GM19397 (cell line): ENCODE measurements around the gene PHRF1.

Experiments
- ATAC-seq: cut with Tn5 transposase; IDR thresholded peaks from one replicate; pipeline ENCODE4 v1.9.1; 2021; ENCODE audit warnings: mild to moderate bottlenecking, moderate library complexity; ENCODE audit not compliant: unreplicated experiment

Gene PHRF1

DNA sequence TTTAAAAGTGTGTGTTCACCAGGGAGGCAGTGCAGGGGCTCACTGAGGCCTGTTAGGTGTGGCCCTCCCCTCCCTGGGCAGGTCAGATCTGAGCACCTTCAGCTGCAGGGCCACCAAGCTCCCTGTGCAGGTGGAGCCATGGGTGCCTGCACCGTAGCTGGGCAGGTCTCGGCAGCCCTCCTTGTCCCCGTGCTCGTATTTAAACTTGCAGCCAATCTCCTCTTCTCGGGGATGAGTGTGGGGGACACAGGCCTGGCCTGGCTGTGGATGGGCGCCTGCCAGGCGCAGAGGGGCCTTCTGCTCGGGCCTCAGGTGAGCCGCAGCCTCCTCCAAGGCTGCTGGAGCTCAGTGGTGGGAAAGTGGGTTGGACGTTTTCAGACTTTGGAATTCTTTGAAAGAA lies 19.1 kb downstream of the PHRF1 start:
- no peak for ATAC-seq

DNA sequence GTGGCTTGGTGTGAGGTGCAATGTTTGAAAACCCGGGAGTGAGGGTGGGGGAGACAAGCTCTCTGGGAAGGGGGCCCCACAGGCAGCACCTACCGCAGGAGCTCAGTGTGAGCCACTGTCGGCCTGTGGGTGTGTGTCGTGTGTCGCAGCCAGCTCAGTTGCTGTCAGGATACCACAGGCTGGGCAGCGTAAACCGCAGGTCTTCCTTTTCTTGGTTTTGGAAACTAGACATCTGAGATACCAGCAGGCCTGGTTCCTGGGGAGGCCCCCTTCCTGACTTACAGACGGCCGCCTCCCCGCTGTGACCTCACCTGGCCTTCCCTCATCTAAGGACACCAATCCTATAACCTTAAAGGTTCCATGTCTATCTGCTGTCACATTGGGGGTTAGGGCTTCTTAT lies 20.1 kb downstream of the PHRF1 start:
- ATAC-seq, result no peak

DNA sequence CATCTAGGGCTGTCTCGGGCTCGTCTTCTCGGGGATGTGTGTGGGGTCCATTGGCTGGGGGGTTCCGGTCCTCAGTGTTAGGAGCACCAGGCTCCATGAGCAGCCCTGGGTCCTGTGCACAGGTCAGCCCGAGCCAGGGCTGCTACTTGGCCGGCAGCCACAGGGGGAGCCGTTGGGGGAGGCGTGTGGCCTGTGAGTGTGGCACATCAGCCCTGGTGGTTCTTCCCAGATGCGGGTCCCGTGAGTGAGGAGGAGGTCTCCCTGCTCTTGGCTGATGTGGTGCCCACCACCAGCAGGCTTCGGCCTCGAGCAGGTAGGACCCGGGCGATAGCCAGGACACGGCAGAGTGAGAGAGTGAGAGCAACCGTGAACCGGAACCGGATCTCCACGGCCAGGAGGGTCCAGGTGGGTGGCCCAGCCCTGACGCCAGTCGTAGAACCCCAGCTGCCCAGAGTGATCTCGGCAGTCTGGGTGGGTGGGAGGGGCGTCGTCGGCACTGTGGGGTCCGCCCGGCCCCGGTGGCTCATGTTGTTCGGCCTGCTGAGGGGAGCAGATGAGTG lies 21.0 kb downstream of the PHRF1 start:
- no peak for ATAC-seq

DNA sequence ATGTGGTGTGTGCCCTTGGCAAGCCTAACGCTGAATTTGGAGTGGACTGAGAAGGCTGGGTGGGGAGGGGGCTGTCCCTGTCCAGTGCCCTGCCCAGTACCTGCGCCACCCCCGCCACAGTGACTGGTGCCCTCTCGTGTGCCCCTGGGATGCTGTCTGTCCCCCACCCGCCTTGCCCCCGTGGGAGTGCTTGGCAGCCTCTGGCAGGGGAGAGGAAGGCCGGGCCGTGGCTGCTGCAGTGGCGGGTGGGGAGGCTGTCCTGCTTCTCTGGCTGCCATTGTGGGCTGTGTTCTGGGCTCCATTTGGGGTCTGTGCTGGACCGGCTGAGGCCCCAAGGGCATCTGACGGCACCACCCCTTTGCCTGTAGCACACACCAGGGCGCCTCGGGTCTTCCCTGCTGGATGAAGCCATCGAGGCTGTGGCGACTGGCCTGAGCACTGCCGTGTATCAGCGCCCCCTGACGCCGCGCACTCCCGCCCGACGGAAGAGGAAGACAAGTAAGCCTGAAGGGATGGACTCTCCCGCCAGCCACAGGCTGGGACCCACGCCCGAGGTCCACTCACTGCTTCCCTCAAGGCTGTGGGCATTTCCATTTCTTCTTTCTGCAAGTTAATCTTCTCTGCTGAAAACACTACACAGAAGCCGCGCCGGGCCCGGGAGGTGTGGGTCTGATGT lies 21.9 kb downstream of the PHRF1 start:
- no peak for ATAC-seq

DNA sequence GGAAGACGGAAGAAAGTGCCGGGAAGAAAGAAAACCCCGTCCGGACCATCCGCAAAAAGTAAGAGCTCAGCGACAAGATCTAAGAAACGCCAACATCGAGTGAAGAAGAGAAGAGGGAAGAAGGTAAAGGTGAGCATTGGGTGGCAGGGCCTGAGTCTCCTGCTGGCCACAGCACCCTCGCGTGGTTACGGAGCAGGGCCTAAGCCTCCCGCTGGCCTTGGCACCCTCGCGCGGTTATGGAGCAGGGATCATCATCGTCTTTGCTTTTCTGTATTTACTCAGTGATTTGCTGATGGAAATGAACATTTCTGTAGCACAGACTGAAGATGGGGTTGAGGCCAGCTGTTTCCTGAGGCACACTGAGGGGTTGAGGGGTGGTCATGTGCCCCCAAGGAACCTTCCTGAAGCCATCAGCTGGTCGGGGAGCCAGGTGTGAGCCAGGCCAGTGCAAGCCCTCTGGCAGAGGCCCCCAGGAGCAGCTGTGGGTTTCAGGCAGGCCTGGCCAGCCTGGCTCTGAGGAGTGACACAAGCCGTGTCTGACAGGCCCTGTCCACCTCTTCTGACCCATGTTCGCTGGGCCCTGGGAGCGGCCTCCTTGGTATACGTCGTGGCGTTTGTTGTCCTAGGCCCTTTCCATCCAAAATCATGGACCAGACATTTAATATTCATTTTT lies 25.4 kb downstream of the PHRF1 start:
- ATAC-seq, result no peak

DNA sequence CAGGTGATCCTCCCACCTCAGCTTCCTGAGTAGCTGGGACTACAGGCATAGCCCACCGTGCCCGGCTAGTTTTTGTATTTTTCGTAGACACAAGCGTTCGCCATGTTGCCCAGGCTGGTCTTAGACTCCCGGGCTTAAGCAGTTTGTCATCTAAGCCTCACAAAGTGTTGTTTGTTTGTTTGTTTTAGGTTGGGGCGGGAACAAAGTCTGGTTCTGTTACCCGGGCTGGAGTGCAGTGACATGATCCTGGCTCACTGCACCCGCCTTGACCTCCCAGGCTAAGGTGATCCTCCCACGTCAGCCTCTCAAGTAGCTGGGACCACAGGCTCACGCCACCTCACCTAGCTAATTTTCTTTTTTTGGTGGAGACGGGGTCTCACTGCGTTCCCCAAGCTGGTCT lies 26.9 kb downstream of the PHRF1 start:
- ATAC-seq, result no peak

DNA sequence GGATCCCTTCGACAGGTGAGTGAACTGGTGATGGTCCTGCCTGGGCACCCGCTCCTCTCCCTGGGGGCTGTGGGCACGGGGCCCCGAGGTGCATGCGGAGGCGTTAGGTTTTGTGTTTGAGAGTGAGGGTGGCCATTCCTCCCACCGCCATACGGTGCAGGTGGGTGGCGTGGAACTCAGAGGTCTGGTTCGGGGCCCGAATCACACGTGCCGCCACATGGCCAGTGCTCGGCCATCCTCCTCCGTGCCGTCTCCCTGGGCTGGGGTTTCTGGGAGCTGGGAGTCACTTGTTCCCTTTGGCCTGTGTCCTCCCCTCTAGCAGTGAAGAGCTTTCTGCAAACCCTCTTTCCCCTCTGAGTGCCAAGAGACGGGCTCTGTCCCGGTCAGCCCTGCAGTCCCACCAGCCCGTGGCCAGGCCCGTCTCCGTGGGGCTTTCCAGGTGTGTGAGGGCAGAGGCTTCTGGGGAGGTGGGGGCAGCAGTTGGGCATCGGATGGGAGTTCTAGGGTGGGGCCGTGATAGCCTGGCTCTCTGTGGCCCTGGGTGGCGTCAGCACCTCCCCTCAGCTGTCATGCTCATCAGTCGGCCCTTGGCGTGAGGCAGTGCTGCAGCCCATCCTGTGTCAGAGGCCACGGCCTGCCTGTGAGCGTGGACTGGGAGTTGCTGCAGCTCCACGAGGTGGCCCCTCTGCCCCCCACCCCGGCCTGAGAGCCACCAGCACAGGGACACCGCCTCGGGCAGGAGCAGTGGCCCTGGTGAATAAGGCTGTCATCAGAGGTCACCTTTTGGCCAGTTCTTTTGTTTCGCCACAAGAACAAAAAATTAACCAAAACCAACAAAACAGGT lies 29.2 kb downstream of the PHRF1 start:
- no peak for ATAC-seq

DNA sequence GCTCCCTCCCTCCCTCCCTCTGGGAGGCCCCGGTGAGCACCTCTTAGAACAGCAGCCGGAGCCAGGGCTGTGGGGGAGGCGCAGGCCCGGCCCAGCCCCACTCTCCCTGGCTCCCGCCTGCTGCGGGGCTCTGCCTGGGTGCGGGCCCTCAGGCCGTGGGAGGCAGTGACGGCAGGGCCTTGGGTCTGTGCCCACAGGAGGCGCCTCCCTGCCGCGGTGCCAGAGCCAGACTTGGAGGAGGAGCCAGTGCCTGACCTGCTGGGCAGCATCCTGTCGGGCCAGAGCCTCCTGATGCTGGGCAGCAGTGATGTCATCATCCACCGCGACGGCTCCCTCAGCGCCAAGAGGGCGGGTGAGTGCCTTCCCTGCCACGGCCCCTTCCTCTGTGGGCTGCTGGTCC lies 30.0 kb downstream of the PHRF1 start:
- no peak for ATAC-seq

DNA sequence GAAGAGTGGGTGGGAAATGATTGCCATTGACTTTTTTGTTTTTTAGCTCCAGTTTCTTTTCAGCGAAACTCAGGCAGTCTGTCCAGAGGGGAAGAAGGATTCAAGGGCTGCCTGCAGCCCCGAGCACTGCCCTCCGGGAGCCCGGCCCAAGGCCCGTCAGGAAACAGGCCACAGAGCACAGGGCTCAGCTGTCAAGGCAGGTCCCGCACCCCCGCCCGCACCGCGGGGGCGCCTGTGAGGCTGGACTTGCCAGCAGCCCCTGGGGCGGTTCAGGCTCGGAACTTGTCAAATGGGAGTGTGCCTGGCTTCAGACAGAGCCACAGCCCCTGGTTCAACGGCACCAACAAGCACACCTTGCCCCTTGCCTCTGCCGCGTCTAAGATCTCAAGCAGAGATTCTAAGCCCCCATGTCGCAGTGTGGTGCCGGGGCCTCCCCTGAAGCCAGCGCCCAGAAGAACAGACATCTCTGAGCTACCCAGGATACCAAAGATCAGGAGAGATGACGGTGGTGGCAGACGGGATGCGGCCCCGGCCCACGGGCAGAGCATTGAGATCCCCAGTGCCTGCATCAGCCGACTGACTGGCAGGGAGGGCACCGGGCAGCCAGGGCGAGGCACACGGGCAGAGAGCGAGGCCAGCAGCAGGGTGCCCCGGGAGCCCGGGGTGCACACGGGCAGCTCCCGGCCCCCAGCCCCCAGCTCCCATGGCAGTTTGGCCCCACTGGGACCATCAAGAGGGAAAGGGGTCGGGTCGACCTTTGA lies 30.9 kb downstream of the PHRF1 start:
- no peak for ATAC-seq

DNA sequence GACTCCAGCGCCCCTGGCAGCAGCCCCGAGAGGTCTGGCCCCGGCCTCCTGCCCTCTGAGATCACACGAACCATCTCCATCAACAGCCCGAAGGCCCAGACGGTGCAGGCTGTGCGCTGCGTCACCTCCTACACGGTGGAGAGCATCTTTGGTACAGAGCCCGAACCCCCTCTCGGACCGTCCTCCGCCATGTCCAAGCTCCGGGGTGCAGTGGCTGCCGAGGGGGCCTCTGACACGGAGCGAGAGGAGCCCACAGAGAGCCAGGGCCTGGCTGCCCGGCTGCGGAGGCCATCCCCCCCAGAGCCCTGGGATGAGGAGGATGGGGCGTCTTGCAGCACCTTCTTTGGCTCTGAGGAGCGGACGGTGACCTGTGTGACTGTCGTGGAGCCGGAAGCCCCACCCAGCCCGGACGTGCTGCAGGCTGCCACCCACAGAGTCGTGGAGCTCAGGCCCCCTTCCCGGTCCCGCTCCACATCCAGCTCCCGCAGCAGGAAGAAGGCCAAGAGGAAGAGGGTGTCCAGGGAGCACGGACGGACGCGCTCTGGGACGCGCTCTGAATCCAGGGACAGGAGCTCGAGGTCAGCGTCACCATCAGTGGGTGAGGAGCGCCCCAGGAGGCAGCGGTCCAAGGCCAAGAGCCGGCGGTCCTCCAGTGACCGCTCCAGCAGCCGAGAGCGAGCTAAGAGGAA lies 31.8 kb downstream of the PHRF1 start:
- ATAC-seq, result no peak

DNA sequence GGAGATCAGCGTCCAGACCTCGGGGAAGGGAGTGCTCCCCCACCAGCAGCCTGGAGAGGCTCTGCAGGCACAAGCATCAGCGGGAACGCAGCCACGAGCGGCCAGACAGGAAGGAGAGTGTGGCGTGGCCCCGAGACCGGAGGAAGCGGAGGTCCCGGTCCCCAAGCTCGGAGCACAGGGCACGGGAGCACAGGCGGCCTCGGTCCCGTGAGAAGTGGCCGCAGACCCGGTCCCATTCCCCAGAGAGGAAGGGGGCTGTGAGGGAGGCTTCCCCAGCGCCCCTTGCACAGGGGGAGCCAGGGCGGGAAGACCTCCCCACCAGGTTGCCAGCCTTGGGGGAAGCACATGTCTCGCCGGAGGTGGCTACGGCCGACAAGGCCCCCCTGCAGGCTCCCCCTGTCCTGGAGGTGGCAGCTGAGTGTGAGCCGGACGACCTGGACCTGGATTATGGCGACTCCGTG lies 32.6 kb downstream of the PHRF1 start:
- no peak for ATAC-seq

DNA sequence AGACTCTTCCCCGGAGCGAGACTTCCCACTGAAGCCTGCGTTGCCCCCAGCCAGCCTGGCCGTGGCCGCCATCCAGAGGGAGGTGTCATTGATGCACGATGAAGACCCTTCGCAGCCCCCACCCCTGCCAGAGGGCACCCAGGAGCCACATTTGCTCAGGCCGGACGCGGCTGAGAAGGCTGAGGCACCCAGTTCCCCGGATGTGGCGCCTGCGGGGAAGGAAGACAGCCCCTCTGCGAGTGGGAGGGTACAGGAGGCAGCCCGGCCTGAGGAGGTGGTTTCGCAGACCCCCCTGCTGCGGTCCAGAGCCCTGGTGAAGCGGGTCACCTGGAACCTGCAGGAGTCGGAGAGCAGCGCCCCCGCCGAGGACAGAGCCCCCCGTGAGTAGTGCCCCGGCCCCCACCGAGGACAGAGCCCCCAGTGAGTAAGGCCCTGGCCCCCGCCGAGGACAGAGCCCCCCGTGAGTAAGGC lies 33.1 kb downstream of the PHRF1 start:
- ATAC-seq, result no peak

DNA sequence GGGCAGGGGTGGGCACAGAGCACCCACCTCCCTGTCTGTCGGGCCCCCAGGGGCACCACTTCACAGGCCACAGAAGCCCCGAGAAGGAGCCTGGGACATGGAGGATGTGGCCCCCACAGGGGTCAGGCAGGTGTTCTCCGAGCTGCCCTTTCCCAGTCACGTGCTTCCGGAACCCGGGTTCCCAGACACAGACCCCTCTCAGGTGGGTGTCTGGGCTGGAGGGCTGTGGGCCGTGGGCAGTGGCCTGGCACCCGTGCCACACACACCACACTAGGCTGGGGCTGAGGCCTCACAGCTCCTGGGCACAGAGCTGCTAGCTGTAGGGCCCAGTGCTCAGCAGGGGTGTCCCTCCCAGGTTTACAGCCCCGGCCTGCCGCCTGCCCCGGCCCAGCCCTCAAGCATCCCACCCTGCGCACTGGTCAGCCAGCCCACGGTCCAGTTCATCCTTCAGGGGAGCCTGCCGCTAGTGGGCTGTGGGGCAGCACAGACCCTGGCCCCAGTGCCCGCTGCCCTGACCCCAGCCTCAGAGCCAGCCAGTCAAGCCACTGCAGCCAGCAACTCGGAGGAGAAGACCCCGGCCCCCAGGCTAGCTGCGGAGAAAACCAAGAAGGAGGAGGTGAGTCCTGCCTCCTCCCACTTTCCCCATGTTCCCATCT lies 34.0 kb downstream of the PHRF1 start:
- no peak for ATAC-seq

DNA sequence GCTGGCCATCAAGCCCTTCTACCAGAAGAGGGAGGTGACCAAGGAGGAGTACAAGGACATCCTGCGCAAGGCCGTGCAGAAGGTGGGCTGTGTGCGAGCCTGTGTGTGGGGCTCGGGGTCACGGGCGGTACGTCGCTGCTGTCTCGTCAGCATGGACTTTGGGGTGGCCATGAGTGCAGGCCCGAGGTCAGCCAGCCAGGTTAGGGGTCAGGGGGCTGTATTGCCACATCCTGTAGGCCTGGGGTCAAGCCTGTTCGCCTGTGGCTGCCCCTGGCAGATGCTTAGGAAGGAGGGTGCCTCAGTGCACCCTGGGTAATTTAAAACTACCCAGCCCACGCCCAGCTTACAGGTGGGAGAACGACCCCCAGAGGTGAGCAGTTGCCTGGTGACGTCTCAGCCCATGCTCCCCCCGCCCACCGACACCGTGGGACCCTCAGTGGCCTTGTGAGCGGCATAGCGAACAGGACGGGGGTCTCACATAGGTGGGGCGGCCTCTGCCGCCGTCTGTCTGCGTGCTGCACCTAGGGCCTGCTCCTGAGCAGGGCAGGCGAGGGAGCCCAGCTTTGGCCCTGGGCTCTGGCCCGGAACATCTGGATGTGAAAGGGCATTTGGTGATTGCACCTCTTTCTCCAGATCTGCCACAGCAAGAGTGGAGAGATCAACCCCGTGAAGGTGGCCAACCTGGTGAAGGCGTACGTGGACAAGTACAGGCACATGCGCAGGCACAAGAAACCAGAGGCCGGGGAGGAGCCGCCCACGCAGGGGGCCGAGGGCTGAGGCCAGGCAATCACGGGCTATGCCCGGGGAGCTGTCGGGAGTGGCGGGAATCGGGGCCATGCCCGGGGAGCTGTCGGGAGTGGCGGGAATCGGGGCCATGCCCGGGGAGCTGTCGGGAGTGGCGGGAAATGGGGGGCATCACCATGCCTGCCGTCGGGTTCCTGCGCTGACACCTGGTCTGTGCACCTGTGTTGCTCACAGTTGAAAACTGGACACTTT lies 35.0 kb downstream of the PHRF1 start:
- ATAC-seq, result no peak

DNA sequence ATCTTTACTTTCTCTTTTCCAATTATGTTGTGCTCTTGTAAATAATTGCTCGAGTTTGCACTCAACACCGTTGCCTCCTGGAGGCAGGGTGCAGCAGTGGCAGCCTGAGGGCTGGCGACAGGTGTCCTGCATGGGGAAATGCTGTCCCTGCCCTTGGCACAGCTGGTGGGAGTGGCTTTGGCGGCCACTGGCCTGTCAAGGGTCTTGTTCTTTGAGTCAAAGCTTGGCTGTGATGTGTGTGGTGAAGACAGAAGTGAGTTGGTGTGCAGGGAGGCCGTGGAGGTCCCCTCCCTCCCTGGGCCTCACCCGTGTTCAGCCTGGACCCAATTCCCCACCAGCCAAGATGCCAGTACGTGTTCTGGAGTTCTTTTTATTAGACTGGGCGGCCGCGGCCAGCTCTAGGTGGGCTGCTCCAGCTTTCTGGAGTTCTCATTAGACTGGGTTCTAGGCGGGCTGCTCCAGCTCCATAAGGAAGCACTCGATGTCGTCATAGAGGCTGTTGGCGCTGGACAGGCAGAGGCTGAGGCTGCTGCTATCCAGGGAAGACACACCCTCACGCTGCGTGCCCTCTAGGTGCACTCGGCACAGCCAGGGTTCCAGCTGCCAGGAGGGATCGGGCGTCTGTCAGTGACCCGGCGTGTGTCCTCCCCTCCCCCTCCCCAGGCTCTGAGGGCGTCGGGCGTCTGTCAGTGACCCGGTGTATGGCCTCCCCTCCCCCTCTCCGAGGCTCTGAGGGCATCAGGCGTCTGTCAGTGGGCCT lies 36.1 kb downstream of the PHRF1 start:
- ATAC-seq, result no peak

DNA sequence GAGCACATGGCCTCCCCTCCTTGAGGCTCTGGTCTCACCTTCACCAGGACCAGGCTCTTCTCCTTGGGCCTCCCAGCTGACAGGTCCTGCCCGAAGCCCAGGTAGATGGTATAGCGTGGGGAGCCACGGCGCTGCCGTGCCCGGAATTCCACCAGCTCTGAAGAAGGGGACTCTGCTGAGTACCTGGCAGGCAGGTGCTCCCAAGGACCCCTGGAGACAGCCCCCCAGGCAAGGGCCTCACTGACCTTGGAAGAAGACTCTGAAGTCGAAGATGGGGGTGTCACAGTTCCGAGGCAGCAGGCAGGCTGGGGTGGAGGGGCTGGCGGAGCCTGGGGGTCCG lies 36.7 kb downstream of the PHRF1 start:
- ATAC-seq, result no peak

DNA sequence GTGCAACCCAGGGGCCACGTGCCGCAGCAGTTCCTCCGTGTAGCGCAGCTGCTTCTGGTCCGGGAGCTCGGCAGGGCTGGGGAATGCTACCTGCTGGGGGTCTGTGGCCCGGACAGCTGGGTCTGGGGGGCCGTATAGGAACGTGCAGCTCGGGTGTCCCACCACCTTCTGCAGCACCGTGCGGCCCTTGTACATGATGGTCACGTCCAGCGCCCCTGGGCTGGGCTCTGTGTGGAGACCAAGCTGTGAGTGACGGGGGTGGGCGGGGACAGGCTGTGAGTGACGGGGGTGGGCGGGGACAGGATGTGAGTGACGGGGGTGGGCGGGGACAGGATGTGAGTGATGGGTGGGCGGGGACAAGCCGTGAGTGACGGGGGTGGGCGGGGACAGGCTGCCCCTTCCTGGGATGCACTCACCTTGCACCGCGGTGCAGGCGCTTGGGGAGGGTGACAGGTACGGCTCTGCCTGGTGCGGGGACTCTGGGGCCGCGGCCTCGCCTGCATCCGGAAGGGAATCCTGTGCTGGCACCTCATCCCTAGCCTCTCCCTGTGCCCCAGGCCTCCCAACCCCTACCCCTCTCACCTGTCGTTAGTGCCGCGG lies 37.2 kb downstream of the PHRF1 start:
- ATAC-seq, result no peak
